Adrenal gland (tissue), 5 donors: ENCODE data around the gene USP7.
"Not testable (repeated sequence)": the region's sequence is repeated elsewhere in the genome, so short reads cannot be mapped to it uniquely, and the experiment has no call there.

Source experiments
- CTCF ChIP-seq, 6 experiments: fragments of 450-650 bp in 4 of 6; fragments of 200-600 bp in 2 of 6; sonication (generic) in 1 of 6; IDR thresholded peaks; 1 replicate in 5 of 6; 2 replicates in 1 of 6; pipeline versions ENCODE4 v1.5.1 to v1.8.0; 2016 to 2021; ENCODE audit warnings: antibody characterized with exemption in 6 of 6, mild to moderate bottlenecking in 2 of 6, moderate library complexity in 1 of 6
- POLR2A ChIP-seq, 2 donors: fragments of 450-650 bp; IDR thresholded peaks; one replicate each; pipeline ENCODE4 v1.6.1; 2017; ENCODE audit warnings: antibody characterized with exemption in 2 of 2, mild to moderate bottlenecking in 2 of 2, moderate library complexity in 1 of 2
- donor health status: DM: no; HTN: no; CAD: no.

DNA sequence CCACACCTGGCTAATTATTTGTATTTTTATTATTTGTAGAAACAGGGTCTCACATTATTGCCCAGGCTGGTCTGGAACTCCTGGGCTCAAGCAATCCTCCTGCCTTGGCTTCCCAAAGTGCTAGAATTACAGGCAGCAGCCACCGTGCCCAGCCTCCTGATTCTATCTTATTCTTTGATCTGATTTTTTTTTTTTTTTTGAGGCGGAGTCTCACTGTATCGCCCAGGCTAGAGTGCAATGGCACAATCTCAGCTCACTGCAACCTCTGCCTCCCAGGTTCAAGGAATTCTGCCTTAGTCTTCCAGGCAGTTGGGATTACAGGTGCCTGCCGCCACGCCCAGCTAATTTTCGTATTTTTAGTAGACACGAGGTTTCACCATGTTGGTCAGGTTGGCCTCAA lies 88.4 kb downstream of the USP7 start:
- not testable (repeated sequence) for TF ChIP-seq POLR2A, CTCF (IDR thresholded peaks at IDR 0.05)
